22Rv1 (cell line): ENCODE data around the gene PRKAA1.
A peak's percentile ranks its signal among the peaks of the same experiment; 100 is the strongest.
"Not testable (repeated sequence)": the region's sequence is repeated elsewhere in the genome, so short reads cannot be mapped to it uniquely, and the experiment has no call there.

Experiments
- H3K27ac ChIP-seq: fragments of 450-650 bp; 2 replicates; pipeline ENCODE4 v1.5.1; 2017
- CTCF ChIP-seq: fragments of 450-650 bp; IDR thresholded peaks from 2 replicates; pipeline ENCODE4 v1.5.1; 2017; ENCODE audit warnings: mild to moderate bottlenecking
- ZFX ChIP-seq: fragments of 450-650 bp; IDR thresholded peaks from 2 replicates; pipeline ENCODE4 v1.6.1; 2017; ENCODE audit warnings: antibody characterized with exemption, borderline replicate concordance

PRKAA1 gene

GRCh38 chr5:40733879-40734563, 64.2 kb downstream of the PRKAA1 start:
- TF ChIP-seq ZFX (no peak), CTCF (no peak)
- H3K27ac ChIP-seq = peak overlapping the region; percentile 25; the same call in 1 of the 2 replicates

GRCh38 chr5:40733434-40733833, 64.7 kb downstream of the PRKAA1 start:
- no peak for TF ChIP-seq ZFX
- no peak for TF ChIP-seq CTCF

GRCh38 chr5:40722497-40722911, 75.7 kb downstream of the PRKAA1 start:
- not testable (repeated sequence) for H3K27ac ChIP-seq

More at GRCh38 chr5:40733434-40733833, 64.7 kb downstream of the PRKAA1 start:
- H3K27ac ChIP-seq = 0 out of 2 replicates have a peak overlapping the region, but pooled peaks have one; percentile 25

- TF ChIP-seq CTCF (no peak), ZFX (no peak)
- no peak overlapping the region for H3K27ac ChIP-seq
These were observed 78.1 kb downstream of the PRKAA1 start for GRCh38 chr5:40720069-40720468.

GRCh38 chr5:40717281-40717680, 80.9 kb downstream of the PRKAA1 start:
- TF ChIP-seq ZFX = no peak
- TF ChIP-seq CTCF = no peak
- H3K27ac ChIP-seq = no peak overlapping the region

GRCh38 chr5:40716590-40716989, 81.6 kb downstream of the PRKAA1 start:
- H3K27ac ChIP-seq = no peak overlapping the region
- TF ChIP-seq CTCF (no peak), ZFX (no peak)

- no peak overlapping the region for H3K27ac ChIP-seq
- TF ChIP-seq ZFX (no peak), CTCF (peak; percentile 35)
These were observed 82.2 kb downstream of the PRKAA1 start for GRCh38 chr5:40716000-40716399.

- no peak overlapping the region for H3K27ac ChIP-seq
- no peak for TF ChIP-seq CTCF
- no peak for TF ChIP-seq ZFX
These were observed 84.2 kb downstream of the PRKAA1 start for GRCh38 chr5:40714001-40714400.

GRCh38 chr5:40710575-40710974, 87.6 kb downstream of the PRKAA1 start:
- not testable (repeated sequence) for H3K27ac ChIP-seq
